ENCODE results near the gene PDE4D.

The PDE4D gene

GRCh38 chr5:59197911-59198310, 695.6 kb downstream of the PDE4D start:
- no peak for DNase-seq (ENCODE audit: low read depth, low spot score)
- no peak overlapping the region for H3K4me3 ChIP-seq (ENCODE audit: low read depth, low read length)
- no peak for TF ChIP-seq CTCF (IDR thresholded peaks at IDR 0.05; ENCODE audit: low read depth, low read length)
- in situ Hi-C loops (cut with HindIII; ENCODE audit: low sequenced_read_pairs): no loop called here

DNA sequence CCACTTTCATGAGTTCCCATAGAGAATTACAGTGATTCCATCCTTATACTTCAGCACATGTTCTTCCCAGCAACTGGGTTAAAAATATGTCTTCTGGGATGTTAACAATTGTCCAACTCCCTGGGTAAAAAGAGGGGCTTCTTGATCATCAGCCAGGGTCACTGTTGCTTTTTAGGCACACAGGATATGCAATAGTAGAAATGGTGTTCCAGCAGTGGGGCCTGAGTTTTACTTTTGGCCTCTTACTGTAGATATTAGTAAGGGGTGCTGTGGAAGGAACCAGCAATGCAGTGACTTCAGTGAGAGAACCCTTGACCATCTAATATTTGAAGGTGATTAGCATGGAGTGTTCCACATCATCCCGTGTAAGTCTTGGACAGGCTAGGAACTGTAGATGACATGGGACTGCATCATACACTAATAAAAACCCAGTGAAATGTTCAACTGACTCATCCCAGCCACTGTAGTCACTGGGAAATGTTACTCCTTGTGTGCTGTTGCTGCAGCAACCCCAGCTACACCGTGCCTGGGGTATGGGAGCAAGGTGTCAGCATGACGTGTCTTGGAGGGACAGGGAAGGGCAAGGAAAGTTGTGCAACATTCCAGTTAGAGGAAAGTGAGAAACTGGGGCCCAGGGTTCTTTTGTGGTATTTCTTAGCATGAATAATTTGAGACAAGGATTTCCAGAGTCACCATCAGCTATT, 699.8 kb downstream of the PDE4D start:
- in situ Hi-C loops (cut with HindIII; ENCODE audit: low sequenced_read_pairs): no loop called here

DNA sequence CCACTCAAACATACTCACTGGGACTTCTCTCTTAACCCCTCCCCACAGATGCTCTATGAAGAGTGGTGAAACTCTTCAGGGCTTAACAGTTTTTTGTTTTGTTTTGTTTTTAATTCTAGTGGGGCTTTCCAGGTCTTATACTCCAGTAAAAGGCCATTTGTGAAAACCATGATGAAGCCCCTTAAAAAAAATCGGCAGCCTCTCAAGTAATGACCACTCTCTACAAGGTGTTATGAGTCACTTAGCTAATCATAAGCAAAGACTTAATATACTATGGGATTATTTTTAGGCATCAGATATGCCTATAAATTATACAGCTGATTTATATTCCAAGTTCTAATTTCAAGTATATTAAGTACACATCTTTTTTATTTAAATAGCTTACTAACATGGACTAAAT, 702.8 kb downstream of the PDE4D start:
- no peak overlapping the region for H3K4me3 ChIP-seq (ENCODE audit: low read depth, low read length)
- in situ Hi-C loops (cut with HindIII; ENCODE audit: low sequenced_read_pairs): no loop called here
- no peak for TF ChIP-seq CTCF (IDR thresholded peaks at IDR 0.05; ENCODE audit: low read depth, low read length)
- no peak for DNase-seq (ENCODE audit: low read depth, low spot score)

More for the DNA sequence above, 699.8 kb downstream of the PDE4D start:
- no peak for TF ChIP-seq CTCF (IDR thresholded peaks at IDR 0.05; ENCODE audit: low read depth, low read length)
- DNase-seq (ENCODE audit: low read depth, low spot score): peak; percentile 95
- no peak overlapping the region for H3K4me3 ChIP-seq (ENCODE audit: low read depth, low read length)

DNA sequence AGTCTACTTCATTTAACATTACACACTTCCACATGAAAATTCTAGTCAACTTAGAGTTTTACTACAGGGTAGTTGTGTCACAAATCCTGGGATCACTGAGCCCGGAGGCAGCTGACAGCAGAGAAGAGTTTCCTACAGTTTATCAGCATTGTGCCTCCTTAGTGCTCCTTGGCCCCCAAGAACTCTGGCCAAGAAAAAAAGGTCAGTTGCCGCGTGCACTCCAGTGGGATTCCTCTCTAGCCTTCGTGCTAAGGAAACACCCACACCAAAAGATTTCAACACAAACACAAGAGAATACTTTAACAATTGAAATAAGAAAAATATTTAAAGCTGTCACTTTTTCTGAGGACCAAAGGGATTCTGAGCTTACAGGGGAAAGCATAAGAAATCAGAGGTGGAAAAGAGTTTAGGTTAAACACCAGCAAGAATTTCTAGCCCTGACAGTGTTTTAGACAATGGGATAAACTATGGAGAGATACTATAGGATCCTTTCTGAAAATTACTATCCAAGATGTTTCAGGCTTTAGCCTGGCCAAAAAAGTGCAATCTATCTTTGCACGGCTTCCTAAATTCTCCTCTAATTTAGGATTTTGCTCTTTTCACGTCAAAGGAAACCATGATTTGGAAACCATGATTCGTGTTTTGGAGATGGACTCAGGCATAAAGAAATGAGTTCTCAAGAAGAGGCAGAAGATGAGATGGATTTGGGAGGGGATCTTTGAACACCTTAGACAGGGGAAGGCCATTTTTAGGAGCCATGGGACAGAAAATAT, 703.9 kb downstream of the PDE4D start:
- no peak for DNase-seq (ENCODE audit: low read depth, low spot score)
- TF ChIP-seq CTCF (IDR thresholded peaks at IDR 0.05; ENCODE audit: low read depth, low read length): no peak
- in situ Hi-C loops (cut with HindIII; ENCODE audit: low sequenced_read_pairs): no loop called here
- no peak overlapping the region for H3K4me3 ChIP-seq (ENCODE audit: low read depth, low read length)

- TF ChIP-seq CTCF (IDR thresholded peaks at IDR 0.05; ENCODE audit: low read depth, low read length): peak; percentile 56
- peak; percentile 77 for DNase-seq (ENCODE audit: low read depth, low spot score)
- in situ Hi-C loops (cut with HindIII; ENCODE audit: low sequenced_read_pairs): no loop called here
- H3K4me3 ChIP-seq (ENCODE audit: low read depth, low read length): no peak overlapping the region
Observed at GRCh38 chr5:59188419-59189225, 704.9 kb downstream of the PDE4D start.

DNA sequence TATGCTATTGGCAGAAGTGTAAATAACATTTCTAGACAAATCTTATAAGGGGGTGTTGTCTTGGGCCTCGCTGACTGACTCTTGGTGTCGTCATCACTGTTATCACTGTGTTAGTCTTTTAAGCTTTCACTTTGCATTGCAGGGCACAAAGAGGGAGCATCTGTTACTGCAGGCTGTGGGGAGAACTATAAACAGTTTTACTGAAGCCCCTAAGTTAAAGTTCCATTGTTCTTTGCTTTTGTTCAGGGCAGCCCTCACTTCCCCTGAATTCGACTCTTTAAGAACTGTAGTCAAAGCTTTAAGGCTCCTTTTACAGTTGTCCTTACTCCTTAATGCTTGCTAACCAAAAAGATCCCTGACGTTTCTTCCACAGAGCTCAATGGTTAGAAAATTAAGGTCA, 705.7 kb downstream of the PDE4D start:
- TF ChIP-seq CTCF (IDR thresholded peaks at IDR 0.05; ENCODE audit: low read depth, low read length): no peak
- peak; percentile 50 for DNase-seq (ENCODE audit: low read depth, low spot score)
- peak overlapping the region; percentile 11 for H3K4me3 ChIP-seq (ENCODE audit: low read depth, low read length)
- in situ Hi-C loops (cut with HindIII; ENCODE audit: low sequenced_read_pairs): no loop called here

All from astrocyte of the spinal cord (primary cell).